ENCODE data around the gene CCDC9. TPM values are rescaled to one million over a fixed set of nuclear protein-coding genes. Genes with fewer than 3 reads are reported as not detected.

Gene CCDC9
- total RNA-seq, 1 experiment from 2014 or later: 8.3 TPM

GRCh38 chr19:47264629-47265028 is 8.3 kb downstream of the CCDC9 start:
- intact Hi-C loops (cut with micrococcal nuclease): no loop called here
- no peaks in the 10 kb centered on the region for H3K4me1 ChIP-seq (ENCODE audit: insufficient read depth, low read length)
- H3K9me3 ChIP-seq (ENCODE audit: low read length): no peaks in the 10 kb centered on the region
- POLR2A ChIA-PET (ENCODE audit: unreplicated experiment): no interaction called here
- no peak overlapping the region for H3K9ac ChIP-seq (ENCODE audit: low read length)
- no peaks in the 10 kb centered on the region for H3K9me2 ChIP-seq (replicated peaks; ENCODE audit: low read length)
- no peaks in the 10 kb centered on the region for H4K20me1 ChIP-seq (ENCODE audit: low read length)
- no peak overlapping the region for H3K4me3 ChIP-seq (ENCODE audit: low read length)
- no peak for DNase-seq
- TF ChIP-seq CTCF (conservative IDR thresholded peaks at IDR 0.05; ENCODE audit: low read depth, low read length): no peak
- no peak for TF ChIP-seq EZH2phosphoT487 (IDR thresholded peaks at IDR 0.05; ENCODE audit: borderline replicate concordance, low read length)
- no peak for TF ChIP-seq EZH2 (IDR thresholded peaks at IDR 0.05; ENCODE audit: low read length, unreplicated experiment)
- no peaks in the 10 kb centered on the region for H3F3A ChIP-seq (ENCODE audit: low read length, unreplicated experiment)
- no peak overlapping the region for H3K4me2 ChIP-seq (ENCODE audit: low read length)
- H3K27me3 ChIP-seq (ENCODE audit: low read length): no peaks in the 10 kb centered on the region
- no peaks in the 10 kb centered on the region for H3K79me2 ChIP-seq (ENCODE audit: low read length)
- CTCF ChIA-PET: no interaction called here
- ATAC-seq: no peak
- BruUV-seq (replicated peaks): no TSS peak
- H2AFZ ChIP-seq (ENCODE audit: low read length): no peak overlapping the region
- no peaks in the 10 kb centered on the region; the same call in 1 of the 2 replicates for H3K36me3 ChIP-seq (ENCODE audit: low read depth, low read length)
- H3K27ac ChIP-seq (ENCODE audit: low read length): no peak overlapping the region

GRCh38 chr19:47266401-47266941 is 10.1 kb downstream of the CCDC9 start:
- ATAC-seq (no peak), DNase-seq (no peak)
- Histone ChIP-seq H3K27me3 (ENCODE audit: low read length) (no peaks in the 10 kb centered on the region), H3K27ac (ENCODE audit: low read length) (no peak overlapping the region), H3K9ac (ENCODE audit: low read length) (no peak overlapping the region), H4K20me1 (ENCODE audit: low read length) (no peaks in the 10 kb centered on the region), H3K36me3 (ENCODE audit: low read depth, low read length) (no peaks in the 10 kb centered on the region), H2AFZ (ENCODE audit: low read length) (no peak overlapping the region), H3K9me2 (replicated peaks; ENCODE audit: low read length) (no peaks in the 10 kb centered on the region), H3K9me3 (ENCODE audit: low read length) (no peaks in the 10 kb centered on the region), H3F3A (ENCODE audit: low read length, unreplicated experiment) (no peaks in the 10 kb centered on the region), H3K4me2 (ENCODE audit: low read length) (no peak overlapping the region), H3K4me1 (ENCODE audit: insufficient read depth, low read length) (no peaks in the 10 kb centered on the region), H3K79me2 (ENCODE audit: low read length) (no peaks in the 10 kb centered on the region), H3K4me3 (ENCODE audit: low read length) (no peak overlapping the region)
- BruUV-seq (replicated peaks): no TSS peak
- POLR2A ChIA-PET (ENCODE audit: unreplicated experiment): no interaction called here
- CTCF ChIA-PET: no interaction called here
- intact Hi-C loops (cut with micrococcal nuclease): no loop called here
- TF ChIP-seq EZH2 (IDR thresholded peaks at IDR 0.05; ENCODE audit: low read length, unreplicated experiment) (no peak), EZH2phosphoT487 (IDR thresholded peaks at IDR 0.05; ENCODE audit: borderline replicate concordance, low read length) (no peak), CTCF (conservative IDR thresholded peaks at IDR 0.05; ENCODE audit: low read depth, low read length) (no peak)

- ChIA-PET CTCF (no interaction called here), POLR2A (ENCODE audit: unreplicated experiment) (no interaction called here)
- H3F3A ChIP-seq (ENCODE audit: low read length, unreplicated experiment): no peaks in the 10 kb centered on the region
- no peaks in the 10 kb centered on the region for H3K36me3 ChIP-seq (ENCODE audit: low read depth, low read length)
- BruUV-seq (replicated peaks): no TSS peak
- no peak overlapping the region for H3K9ac ChIP-seq (ENCODE audit: low read length)
- no peaks in the 10 kb centered on the region for H3K27me3 ChIP-seq (ENCODE audit: low read length)
- no peak overlapping the region for H3K27ac ChIP-seq (ENCODE audit: low read length)
- H3K79me2 ChIP-seq (ENCODE audit: low read length): no peaks in the 10 kb centered on the region
- H4K20me1 ChIP-seq (ENCODE audit: low read length): no peaks in the 10 kb centered on the region
- no peaks in the 10 kb centered on the region for H3K9me2 ChIP-seq (replicated peaks; ENCODE audit: low read length)
- H2AFZ ChIP-seq (ENCODE audit: low read length): no peak overlapping the region
- DNase-seq (no peak), ATAC-seq (no peak)
- H3K4me2 ChIP-seq (ENCODE audit: low read length): no peak overlapping the region
- intact Hi-C loops (cut with micrococcal nuclease): no loop called here
- TF ChIP-seq CTCF (conservative IDR thresholded peaks at IDR 0.05; ENCODE audit: low read depth, low read length): no peak
- H3K4me1 ChIP-seq (ENCODE audit: insufficient read depth, low read length): no peaks in the 10 kb centered on the region
- no peak overlapping the region for H3K4me3 ChIP-seq (ENCODE audit: low read length)
- H3K9me3 ChIP-seq (ENCODE audit: low read length): no peaks in the 10 kb centered on the region
Measured at GRCh38 chr19:47267350-47267759, 11.0 kb downstream of the CCDC9 start.
